Esophagus muscularis mucosa (tissue), 4 donors: ENCODE data around the gene AK5. TPM values are rescaled to one million over a fixed set of nuclear protein-coding genes. Genes with fewer than 3 reads are reported as not detected.
"Not testable (repeated sequence)": the region's sequence is repeated elsewhere in the genome, so short reads cannot be mapped to it uniquely, and the experiment has no call there.

Experiments used
- DNase-seq: peaks from one replicate; pipeline ENCODE4 v3.0.0-alpha.2; 2017; ENCODE audit errors: extremely low spot score
- H3K27ac ChIP-seq, 4 donors: fragments of 200-600 bp; sonication (generic); replicated peaks in 1 of 4; 1 replicate in 3 of 4; 2 replicates in 1 of 4; pipeline ENCODE4 v1.5.1; 2016 to 2019; ENCODE audit warnings: mild to moderate bottlenecking in 1 of 4
- H3K27me3 ChIP-seq, 4 donors: fragments of 200-600 bp; sonication (generic); one replicate each; pipeline versions ENCODE4 v1.5.1 to v1.6.0; 2016 to 2019
- H3K36me3 ChIP-seq, 4 donors: fragments of 200-600 bp; sonication (generic); one replicate each; pipeline ENCODE4 v1.5.1; 2016 to 2019
- H3K4me1 ChIP-seq, 4 donors: fragments of 200-600 bp; sonication (generic); one replicate each; pipeline ENCODE4 v1.5.1; 2016 to 2019
- H3K4me3 ChIP-seq, 4 donors: fragments of 200-600 bp; sonication (generic); 1 replicate in 2 of 4; 2 replicates in 2 of 4; pipeline ENCODE4 v1.5.1; 2016 to 2019; ENCODE audit warnings: mild to moderate bottlenecking in 4 of 4, moderate library complexity in 1 of 4
- H3K9me3 ChIP-seq, 4 donors: fragments of 200-600 bp; sonication (generic); 1 replicate in 3 of 4; 2 replicates in 1 of 4; pipeline ENCODE4 v1.5.1; 2016 to 2019
- EP300 ChIP-seq: sonication (generic); formaldehyde crosslinking; IDR thresholded peaks from one replicate; pipeline ENCODE4 v1.6.1; 2017; ENCODE audit warnings: antibody characterized with exemption
- POLR2A ChIP-seq: fragments of 450-650 bp; IDR thresholded peaks from one replicate; pipeline ENCODE4 v1.6.1; 2017; ENCODE audit warnings: antibody characterized with exemption, moderate library complexity, mild to moderate bottlenecking, low read depth
- POLR2AphosphoS5 ChIP-seq, 2 donors: sonication (generic); formaldehyde crosslinking; IDR thresholded peaks; one replicate each; pipeline ENCODE4 v1.6.1; 2017; ENCODE audit warnings: antibody characterized with exemption in 2 of 2
- WGBS: methylation state at CpG from one replicate; pipeline ENCODE4 v1.1.5; 2018; 5-methylcytosine and 5-hydroxymethylcytosine counted together
- intact Hi-C: fragments of 100-400 bp; cut with DNase I; formaldehyde crosslinking; loops from one replicate; pipeline ENCODE4 v1.15.1; 2023
- total RNA-seq, 4 donors: library from RNA; depleted of rRNA; stranded (reverse); fragments of >200 nt; gene quantifications; one replicate each; pipeline versions ENCODE4 v1.1.0 to v1.2.1, GENCODE V29; 2016
- TF ChIP-seq, protein P1 (sequence below), 3 experiments: fragments of 200-600 bp in 2 of 3; fragments of 450-650 bp in 1 of 3; sonication (generic) in 2 of 3; IDR thresholded peaks; one replicate each; pipeline ENCODE4 v1.5.1; 2017 to 2019; ENCODE audit warnings: antibody characterized with exemption in 3 of 3, mild to moderate bottlenecking in 2 of 3, moderate library complexity in 1 of 3

AK5 gene
- total RNA-seq, 4 donors from 2014 or later: 0.97 to 2.5 (median 2.0) TPM

DNA sequence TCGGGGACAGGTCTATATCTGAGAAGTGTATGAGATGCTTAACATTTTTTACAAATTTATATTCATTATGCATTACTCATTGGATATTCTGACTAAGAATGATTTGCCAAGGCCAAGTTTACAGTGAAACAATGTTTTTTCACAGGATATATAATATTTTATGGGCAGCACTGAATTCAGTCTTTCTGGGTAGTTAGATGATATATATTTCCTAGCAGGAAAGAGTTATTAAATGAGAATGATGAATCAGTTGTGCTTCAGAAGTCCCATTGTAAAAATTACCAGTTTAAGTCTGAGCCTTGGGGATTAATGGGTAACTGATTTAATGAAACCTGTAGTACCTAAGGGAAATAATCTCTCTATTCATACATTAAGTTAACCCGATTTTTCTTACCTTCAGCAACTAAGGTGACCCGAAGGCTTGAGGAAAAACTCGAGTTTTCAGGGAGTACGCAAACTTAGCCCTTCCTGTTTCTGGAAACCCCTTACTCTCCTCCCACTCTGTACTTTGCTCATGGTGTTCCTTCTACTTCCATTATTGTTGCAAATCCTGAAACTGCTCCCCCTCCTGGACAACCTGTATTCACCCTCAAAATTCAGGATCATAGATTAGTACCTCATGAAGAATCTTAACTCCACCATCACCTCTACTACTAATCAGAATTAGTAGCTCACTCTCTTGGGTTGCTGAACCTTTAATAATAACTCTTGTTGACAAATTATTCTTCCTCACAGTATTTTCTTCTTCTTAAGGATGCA lies 135.1 kb downstream of the AK5 start:
- 93% methylated on average over 5 of the region's 5 CpGs for WGBS
- Histone ChIP-seq H3K4me1 (no peaks in the 10 kb centered on the region), H3K9me3 (no peaks in the 10 kb centered on the region), H3K27me3 (no peaks in the 10 kb centered on the region), H3K36me3 (no peaks in the 10 kb centered on the region), H3K4me3 (no peak overlapping the region), H3K27ac (no peak overlapping the region)
- no peak for TF ChIP-seq POLR2A
- TF ChIP-seq, protein P1, sequence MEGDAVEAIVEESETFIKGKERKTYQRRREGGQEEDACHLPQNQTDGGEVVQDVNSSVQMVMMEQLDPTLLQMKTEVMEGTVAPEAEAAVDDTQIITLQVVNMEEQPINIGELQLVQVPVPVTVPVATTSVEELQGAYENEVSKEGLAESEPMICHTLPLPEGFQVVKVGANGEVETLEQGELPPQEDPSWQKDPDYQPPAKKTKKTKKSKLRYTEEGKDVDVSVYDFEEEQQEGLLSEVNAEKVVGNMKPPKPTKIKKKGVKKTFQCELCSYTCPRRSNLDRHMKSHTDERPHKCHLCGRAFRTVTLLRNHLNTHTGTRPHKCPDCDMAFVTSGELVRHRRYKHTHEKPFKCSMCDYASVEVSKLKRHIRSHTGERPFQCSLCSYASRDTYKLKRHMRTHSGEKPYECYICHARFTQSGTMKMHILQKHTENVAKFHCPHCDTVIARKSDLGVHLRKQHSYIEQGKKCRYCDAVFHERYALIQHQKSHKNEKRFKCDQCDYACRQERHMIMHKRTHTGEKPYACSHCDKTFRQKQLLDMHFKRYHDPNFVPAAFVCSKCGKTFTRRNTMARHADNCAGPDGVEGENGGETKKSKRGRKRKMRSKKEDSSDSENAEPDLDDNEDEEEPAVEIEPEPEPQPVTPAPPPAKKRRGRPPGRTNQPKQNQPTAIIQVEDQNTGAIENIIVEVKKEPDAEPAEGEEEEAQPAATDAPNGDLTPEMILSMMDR (IDR thresholded peaks at IDR 0.05): peak in 1 of 3 experiments; percentile 5
- intact Hi-C loops: no loop called here
- DNase-seq: no peak

DNA sequence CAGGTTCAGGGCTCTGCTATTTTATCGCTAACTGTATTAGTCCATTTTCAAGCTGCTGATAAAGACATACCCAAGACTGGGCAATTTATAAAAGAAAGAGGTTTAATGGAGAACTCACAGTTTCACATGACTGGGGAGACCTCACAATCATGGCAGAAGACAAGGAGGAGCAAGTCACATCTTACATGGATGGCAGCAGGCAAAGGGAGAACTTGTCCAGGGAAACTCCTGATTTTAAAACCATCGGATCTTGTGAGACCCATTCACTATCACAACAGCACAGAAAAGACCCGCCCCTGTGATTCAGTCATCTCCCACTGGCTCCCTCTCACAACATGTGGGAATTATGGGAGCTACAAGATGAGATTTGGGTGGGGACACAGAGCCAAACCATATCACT lies 136.2 kb downstream of the AK5 start:
- H3K9me3 ChIP-seq, H3K27ac ChIP-seq, intact Hi-C loops, H3K4me1 ChIP-seq, H3K36me3 ChIP-seq, DNase-seq, H3K27me3 ChIP-seq, H3K4me3 ChIP-seq: not testable (repeated sequence)
- WGBS: 94% methylated on average over 3 of the region's 3 CpGs

DNA sequence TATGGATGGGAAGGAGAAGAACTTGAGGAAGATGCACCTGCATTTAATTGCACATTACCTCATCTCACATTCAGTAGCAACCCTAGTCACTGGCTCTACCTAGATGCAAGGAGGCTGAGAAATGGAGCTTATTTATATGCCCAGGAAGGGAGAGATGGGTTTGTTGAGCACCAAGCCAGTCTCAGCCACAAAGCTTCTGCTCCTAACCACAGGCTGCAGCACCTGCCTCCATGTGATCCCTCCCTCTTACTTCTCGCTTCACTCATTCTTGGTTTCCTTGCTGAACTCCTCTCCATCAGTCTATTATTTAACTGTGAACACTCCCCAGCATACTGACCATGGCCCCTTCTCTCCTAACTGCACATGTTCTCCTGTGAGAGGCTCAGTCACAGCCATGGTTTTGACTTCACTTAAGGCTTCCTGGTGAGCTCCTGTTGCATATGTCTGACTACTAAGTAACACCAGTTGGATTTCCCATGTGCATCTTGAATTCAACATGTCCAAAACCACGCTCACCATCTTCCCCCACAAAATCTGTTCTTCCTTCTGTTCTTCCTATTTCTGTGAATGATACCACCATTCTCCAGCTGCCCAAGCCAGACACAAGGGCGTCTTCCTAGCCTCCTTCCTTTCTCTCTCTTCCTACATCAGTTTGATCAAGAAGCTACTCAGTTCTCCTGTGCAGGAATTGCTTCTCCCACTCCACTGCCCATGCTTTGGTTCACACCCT lies 139.8 kb downstream of the AK5 start:
- TF ChIP-seq POLR2A (no peak), EP300 (no peak), POLR2AphosphoS5 (IDR thresholded peaks at IDR 0.05) (no peak)
- TF ChIP-seq, protein P1 (IDR thresholded peaks at IDR 0.05): no peak
- Histone ChIP-seq H3K4me3 (no peak overlapping the region), H3K9me3 (peaks cover 0 to 7% (median 0%) of the 10 kb centered on the region in 4 donors), H3K4me1 (no peaks in the 10 kb centered on the region), H3K27me3 (no peaks in the 10 kb centered on the region), H3K36me3 (no peaks in the 10 kb centered on the region), H3K27ac (no peak overlapping the region)
- no peak for DNase-seq
- WGBS: 87% methylated on average over 3 of the region's 3 CpGs
- intact Hi-C loops: no loop called here

DNA sequence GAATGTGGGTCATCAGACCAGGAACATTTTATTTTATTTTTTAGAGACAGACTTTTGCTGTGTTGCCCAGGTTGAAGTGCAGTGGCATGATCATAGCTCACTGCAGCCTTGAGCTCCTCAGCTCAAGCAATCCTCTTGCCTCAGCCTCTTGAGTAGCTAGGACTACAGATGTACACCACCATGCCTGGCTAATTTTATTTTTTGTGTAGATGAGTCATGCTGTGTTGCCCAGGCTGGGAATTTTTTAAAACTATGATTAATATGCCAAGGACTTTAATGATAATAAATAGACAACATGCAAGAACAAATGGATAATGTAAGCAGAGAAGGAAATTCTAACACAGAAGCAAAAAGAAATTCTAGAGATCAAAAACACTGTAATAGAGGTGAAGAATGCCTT lies 142.4 kb downstream of the AK5 start:
- H3K36me3 ChIP-seq: no peaks in the 10 kb centered on the region
- H3K27me3 ChIP-seq: no peaks in the 10 kb centered on the region

DNA sequence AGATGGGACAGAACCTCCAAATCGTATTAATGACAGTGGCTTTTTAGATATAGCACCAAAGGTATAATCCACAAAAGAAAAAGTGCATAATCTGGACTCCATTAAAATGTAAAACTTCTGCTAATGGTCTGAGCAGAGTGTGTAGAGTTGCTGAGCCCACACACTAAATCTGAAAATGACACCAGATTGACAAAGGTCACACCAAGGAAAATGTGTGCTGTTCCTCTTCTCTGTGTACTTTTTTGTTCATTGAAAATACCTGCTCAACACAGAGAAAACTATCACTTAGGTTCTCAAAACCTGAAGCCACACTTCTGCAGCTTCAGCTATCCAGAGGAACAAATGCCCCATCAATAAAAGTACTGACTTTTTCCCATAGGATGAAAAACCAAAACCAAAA lies 146.2 kb downstream of the AK5 start:
- Histone ChIP-seq H3K4me1 (no peaks in the 10 kb centered on the region), H3K27me3 (no peaks in the 10 kb centered on the region), H3K4me3 (no peak overlapping the region), H3K9me3 (peaks cover 0 to 24% (median 9%) of the 10 kb centered on the region in 4 donors), H3K36me3 (no peaks in the 10 kb centered on the region), H3K27ac (no peak overlapping the region)
- TF ChIP-seq POLR2AphosphoS5 (IDR thresholded peaks at IDR 0.05) (no peak), POLR2A (no peak), EP300 (no peak)
- TF ChIP-seq, protein P1 (IDR thresholded peaks at IDR 0.05): no peak
- DNase-seq: no peak
- intact Hi-C loops: no loop called here
- 88% methylated on average over 1 of the region's 1 CpG for WGBS

More for the DNA sequence above, 142.4 kb downstream of the AK5 start:
- Histone ChIP-seq H3K27ac (no peak overlapping the region), H3K9me3 (peaks cover 0 to 24% (median 9%) of the 10 kb centered on the region in 4 donors), H3K4me1 (no peaks in the 10 kb centered on the region), H3K4me3 (no peak overlapping the region)
- DNase-seq: no peak
- TF ChIP-seq, protein P1 (IDR thresholded peaks at IDR 0.05): no peak
- intact Hi-C loops: no loop called here
